ENCODE measurements around the gene TENM3.

Gene TENM3

DNA sequence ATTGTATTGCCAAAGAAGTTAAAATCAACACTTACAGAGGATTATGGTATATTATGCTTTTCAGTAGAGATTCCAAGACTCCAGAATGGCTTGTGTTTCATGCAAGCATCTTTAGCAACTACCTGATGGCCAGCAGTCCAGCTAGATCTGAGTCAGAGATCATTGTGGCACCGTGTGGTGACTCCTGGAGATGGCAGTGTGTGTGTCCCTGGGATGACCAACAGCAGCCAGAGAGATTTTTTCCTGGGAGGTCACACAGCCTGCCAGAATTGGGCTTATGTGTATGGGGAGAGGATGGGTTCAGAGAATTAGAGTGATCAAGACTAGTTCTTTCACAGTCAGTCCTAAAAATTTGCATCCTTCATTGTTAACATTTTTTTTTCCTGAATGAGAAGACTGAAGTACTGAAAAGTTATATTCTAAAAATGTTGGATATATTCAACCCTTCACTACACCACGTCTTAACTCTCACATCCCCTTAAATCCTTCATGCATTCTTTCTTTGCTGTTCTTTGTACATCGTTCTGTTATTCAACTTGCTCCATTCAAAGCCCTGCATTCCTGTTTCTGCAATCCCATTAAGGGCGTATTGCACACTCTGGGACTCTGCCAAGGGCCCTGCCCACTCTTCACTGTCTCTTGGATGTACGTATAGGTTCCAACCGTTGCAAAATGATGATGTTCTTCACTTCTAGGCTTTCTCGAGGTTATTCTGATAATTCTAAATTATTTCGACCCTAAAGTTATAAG lies 12.4 kb downstream of the TENM3 start:
- no peak for DNase-seq

DNA sequence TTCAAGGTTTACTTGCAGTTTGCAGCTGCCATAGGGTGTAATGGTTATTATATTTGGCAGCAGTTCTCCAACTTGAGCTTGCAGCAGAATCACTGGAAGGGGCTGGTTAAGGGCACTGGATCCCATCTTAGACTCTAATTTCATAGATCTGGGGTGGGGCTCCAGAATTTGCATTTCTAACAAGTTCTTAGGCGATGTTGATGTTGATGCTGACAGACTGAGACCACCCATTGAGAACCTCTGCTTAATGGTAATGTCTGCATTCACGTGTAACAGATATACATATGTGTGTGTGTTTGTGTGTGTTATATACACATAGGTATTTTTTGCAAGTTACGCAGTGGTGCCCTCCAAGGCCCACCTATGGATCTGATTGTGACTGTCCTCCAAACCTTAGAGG lies 13.8 kb downstream of the TENM3 start:
- no peak for DNase-seq

DNA sequence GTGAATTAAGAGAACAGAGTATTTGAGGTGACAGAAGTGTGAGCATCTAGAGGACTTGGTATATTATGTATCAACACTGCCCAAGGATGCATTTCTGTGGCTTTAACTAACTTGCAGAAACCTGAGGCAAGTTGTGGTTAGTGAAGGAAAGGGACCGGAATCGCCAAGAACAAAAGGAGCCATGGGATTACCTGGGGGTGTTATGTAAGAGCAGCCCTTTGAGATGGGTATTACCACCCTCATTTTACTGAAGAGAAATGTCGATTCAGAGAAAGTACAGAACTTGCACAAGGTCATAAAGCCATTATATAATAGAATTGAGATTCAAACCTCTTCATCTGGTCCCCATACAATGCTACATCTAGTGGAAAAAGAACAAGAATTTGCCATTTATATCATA lies 14.3 kb downstream of the TENM3 start:
- no peak for DNase-seq

DNA sequence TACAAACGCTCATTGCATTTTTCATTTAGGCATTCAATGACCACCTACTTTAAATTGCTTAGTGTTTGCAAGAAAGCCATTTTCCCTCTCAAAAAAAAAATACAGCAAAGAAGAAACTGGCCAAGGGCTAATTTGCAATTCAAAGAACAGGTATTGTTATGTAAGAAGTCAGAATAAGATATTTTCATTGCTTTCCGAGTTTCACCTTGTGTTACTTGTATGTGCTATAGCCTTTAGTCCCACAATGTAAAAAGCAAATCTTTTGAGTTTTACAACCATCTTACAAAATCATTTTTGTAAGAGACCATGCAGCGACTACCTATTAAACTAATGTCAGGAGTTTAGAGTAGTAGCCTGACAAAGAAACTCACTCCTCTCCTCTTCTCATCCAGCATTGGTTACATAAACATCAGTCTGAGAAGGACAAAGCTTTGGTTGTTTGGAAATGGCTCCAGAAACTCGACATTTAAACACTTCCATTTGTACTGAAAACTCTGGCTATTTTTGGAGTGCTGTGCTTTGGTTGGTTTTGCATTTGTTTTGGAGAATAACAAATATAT lies 15.3 kb downstream of the TENM3 start:
- DNase-seq, result no peak

DNA sequence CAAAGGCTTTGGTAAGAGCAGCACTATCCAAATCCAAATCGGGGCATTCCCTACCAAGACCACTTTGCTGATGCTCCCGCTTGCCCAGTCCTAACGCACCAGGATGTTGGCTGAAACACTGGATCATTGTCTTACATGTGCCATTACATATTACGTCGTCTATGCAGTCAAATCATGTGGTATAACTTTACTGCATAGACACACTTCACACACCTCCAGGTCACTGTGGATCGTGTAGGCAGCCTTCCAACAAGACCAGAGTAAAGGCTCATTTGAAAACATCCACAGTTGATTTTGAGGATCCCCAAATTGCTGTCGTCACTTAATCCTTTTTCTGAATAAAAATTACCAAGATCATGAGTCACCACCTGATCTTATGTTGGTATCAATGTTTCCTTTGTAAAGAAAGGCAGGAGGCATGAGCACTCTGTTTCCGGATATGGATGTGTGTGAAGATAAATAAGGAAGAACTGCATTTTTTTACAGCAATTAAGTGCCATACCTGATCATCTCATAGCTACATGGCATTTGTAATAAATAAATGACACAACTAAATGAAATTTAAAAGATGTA lies 18.5 kb downstream of the TENM3 start:
- no peak for DNase-seq

DNA sequence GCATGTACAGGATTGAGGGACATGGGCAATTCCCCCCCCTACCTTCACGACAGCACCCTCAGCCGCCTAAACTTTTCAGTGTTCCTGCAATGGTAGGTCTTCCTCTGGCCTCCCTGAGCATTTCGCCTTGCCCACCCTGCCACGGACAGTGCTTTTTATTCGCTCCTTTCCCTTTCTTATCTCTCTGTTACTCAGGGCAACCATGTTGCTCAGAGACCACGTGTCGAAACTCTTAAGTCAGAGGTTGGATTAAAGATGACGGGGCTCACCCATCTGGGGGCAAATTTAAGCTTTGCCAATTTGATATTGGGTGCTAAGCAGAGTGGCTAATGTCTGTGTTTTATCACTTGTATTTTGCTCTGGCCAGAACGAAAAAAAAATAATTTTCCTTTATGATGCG lies 20.4 kb downstream of the TENM3 start:
- no peak for DNase-seq

DNA sequence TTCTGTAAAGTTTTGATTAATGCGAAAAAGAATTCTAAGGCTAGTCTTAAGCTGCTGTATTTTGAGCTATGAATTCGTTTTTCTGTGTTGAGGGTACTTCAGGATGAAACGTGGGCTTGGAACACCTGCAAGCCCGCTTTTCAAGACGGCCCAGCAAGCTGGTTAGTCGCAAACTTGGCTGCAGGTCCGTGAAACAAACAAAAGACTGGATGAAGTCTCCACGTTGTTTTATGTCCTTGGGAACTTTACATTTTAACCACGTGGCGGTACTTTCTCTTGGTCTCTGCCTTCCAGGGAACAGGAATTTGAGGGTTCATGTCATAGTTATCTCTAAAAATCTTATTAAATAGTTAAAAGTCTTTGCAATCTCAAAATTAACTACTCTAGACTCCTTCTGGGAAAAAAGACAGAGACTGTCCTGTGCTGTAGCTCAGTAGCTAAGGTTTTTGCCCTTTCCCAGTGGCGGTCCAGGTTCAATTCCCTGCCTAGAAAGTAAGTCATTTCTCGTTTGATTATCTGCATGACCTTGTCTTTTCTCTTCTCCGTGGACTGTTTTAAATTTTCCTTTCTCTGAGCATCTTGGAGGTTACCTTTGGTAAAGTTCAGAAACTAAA lies 21.0 kb downstream of the TENM3 start:
- no peak for DNase-seq

DNA sequence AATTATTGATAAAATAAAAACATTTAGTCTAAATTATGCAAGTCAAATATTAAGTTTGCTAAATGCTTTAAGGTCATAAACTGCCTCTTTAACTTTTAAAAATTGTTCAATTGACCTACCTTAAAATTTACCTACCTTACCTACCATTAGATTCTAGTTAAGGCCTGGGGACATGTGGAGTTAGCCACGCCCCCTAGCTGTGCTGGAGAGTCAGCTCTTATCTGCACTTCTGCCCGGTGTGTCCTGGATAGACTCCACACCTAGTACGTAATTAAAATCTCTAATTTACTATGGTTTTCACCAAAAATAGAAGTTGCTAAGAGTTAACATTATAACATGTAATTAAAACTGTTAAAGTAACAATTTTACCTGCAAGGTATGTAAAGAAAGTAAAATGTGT lies 22.7 kb downstream of the TENM3 start:
- no peak for DNase-seq

DNA sequence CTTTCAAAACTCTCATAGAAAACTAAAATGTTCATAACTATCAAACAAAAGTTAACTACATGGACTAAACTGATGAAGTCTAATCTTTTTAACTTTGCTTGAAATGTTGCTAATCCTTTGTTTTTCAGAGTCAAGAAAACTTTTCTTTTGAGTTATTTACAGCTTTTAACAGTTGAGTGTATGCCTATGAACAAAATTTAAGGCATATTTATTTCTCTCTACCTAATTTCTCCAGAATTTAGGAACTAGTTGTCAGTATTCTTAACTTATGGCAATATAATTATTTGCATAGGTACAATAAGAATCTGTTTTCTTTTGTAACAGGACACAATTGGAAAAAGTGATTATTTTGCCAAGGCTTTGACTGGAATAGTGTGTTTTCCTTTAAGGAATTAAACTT lies 23.8 kb downstream of the TENM3 start:
- no peak for DNase-seq

DNA sequence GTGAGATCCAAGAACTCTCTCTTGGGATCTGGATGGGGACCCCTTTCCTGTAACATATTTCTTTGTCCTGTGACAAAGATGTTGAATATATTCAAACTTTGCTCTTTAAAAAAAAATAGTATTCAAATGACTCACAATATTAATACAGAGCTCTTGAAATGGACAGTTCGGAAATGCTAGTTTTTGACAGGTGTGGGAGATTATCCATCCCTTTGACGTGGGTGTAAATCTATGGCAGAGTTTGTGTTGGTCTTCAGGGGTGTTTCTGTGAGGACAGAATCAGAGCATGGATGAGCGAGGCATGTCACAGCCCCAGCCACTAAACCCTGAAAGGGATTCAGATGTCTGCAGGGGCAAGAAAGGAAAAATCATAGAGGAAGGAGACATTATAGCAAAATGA lies 25.8 kb downstream of the TENM3 start:
- no peak for DNase-seq

DNA sequence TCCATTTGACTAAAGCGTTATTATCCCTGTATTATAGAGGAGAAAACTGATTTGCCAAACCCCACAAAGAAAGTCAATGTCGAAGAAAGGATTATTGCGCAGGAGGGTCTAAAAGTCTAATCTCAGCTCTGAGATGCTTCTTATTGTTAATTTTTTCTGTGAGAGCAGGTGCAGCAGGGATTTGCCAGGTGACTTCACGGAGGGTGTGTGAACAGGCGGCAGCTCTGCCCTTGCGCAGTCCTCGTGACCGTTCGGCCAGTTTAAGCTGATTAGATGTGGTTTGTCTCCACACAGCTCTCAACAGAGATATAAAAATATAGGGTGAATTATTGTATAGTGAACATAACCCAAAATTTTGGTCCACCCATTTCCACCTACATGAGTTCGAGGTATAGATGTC lies 28.5 kb downstream of the TENM3 start:
- no peak for DNase-seq

DNA sequence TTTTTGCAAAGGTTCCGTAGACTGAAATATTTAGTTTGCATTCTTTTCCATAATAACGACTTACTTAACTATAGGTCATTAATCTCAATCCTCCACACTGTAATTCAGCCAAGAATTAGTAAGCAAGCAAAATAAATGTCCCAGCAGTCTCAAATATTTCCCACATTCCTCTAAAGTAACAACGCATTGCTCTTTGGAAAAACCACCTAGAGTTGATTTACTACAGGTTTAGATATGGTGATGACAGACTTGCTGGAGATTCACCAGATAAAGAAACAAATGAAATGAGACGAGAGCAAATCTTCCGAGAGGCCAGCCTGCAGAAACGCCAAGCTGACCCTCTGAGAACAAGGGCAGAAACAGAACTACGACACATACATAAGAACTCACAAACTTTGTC lies 28.9 kb downstream of the TENM3 start:
- DNase-seq, result no peak

DNA sequence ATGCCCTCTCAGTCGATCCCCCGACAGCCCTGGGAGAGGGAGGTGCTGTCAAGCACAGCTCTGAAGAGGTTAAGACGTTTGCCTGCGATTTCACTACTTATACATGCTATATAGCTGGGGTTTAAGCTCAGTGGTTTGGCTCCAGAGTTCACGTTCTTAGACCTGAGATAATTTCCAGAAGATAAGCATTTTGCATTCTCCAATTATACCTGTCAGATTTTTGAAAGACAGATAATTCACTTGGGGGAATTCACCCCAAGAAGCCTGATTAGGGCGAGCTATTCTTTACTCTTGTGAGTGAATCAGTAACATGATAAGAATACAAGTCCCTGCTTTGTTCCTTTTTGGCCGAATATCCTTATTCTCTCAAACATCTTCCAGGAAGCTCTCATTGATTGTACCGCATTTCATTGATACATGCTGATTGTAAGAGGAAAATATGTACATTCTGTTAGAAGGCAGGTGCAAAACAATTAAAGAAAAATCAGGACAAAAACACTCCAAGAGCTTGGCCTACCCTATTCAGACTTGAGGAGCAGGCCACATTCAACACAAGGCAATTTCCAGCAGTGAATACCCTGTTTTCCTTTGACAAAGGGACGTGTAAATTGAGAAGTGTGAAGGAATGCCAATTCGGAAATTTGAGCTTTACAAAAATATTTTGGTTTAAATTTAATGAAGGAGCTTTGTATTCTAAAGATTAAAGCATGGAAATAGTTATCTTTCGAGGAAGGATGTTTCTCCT lies 30.2 kb downstream of the TENM3 start:
- DNase-seq, result no peak

DNA sequence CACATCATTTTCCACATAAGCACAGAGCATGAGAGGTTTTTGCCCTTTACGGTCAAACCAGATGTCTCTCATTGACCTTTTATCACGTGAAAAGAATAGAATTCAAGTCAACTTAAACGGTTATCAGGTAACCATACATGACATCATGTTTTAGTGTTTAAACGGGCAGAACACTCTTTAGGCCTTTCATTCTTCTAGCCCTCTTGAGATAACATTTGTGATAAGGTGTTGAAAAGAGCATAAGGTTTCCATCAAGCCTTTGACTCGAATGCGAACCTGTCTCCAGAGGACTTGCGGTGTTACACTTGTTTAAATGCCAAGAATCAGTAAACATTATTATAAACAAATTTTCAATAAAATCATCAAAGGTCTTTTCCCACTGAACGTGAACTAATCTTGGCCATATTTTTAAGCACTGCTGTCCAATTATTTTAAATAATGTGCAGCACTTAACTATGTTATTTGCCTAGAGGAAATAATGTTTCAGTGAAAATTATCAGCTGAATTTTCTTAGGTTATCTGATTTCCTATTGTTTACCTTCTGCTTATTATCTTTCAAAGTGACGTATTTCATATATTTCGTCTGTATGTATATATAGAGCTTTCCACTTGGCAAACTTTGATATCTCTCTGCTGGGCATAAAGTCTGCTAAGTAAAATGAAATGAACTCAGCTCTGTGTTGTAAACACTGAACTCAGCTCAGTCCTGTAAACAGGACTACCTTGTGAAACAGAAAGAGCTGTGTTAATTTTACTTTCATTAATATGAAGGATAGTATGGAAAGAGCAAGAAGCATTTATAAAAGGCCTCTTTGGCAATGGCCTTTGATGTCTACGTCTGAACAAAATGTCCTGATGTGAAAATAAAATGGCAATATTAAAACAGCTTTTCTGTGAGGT lies 33.3 kb downstream of the TENM3 start:
- DNase-seq, result no peak

DNA sequence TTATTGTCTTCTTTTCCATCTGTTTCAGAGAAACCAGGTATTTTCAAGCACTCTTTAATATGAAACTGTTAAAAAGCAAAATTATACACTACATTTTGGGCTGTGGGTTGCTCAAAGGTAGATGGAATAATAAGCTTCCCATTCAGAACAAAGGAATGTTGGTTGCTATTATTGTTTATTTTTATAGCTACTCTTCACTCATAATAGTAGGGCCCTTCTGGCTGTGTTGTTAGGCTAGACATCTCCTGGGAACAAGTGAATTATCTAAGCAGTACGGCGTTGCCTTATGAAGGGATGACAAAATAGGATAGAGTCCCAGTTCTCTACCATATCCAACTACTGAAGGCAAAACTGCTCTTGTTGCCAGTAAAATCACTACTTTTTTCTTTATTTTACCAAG lies 34.2 kb downstream of the TENM3 start:
- DNase-seq, result no peak

DNA sequence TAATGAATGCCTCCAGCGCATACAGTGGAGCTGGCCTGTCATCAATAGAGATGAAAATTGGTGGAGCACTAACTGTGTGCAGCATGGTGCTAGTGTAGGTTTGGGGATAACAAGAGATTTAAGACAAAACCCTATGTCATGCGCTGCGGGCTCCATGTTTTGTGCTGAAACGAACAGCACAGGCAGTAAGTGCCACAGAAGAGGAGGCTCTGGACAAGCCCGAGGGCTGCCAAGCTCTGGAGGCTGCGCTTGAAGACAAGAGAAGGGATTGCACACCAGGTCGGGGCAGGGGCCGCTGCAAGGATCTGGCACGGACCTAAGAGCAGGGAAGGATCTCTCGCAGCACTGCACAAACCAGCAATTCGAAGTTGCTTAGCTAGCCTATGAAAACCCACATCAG lies 35.5 kb downstream of the TENM3 start:
- DNase-seq, result no peak

DNA sequence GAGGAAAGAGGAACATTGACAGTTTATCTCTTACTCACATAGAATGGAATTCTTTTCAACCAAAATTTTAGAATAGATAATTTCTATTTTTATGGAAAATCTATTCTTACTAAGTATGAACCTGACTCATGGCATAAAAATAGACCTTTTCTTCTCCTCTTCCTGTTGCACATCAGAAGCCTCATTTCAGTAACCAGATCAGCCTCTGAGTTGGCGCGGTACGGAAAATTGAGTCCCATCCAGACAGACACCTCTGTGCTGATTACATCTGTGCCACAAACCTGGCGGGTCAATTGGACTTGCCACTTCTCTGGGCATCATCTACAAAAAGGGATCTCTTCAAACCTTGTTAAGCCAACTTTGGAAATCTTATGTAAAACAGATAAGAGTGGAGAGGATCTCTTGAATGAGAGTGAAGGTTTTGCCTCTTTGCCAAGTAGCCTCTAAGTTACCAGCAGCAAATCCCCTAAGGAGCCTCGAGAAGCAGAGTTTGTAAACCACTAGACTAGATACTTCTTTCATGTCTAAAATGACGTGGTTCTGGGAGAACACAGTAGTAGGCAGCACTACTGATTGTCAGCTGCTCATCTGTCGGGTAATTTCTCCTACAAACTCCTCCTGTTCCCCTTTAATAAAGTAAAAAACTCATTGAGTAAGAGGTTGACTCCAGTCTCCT lies 37.4 kb downstream of the TENM3 start:
- no peak for DNase-seq

DNA sequence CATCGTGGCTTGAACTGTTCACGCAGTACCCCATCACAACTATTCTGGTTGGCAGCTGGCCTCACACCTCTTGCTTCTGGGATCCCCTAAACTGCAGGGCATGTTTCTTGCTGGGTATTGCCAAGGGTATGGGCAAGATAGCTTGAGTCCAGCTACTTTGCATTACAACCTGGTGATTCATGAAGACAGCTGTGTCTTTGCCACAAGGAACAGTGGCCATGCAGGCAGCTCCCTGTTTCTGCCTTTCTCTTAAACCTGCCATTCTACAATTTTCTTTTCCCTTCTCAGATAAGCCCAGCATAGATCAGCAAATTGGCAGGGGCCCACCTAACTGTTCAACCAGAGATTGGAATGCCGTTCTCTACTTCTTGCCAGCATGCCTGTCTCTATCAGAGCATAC lies 42.8 kb downstream of the TENM3 start:
- no peak for DNase-seq

DNA sequence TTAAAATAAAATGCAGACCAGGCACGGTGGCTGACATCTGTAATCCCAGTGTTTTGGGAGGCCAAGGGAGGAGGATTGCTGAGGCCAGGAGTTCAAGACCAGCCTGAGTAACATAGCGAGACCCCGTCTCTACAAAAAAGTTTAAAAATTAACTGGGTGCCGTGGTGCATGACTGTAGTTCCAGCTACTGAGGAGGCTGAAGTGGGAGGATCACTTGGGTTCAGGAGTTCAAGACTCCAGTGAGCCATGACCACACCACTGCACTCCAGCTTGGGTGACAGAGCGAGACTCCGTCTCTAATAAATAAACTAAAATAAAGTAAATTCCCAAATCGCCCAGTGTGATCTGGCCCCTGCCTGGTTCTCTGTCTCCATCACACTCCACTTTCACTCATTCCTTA lies 43.7 kb downstream of the TENM3 start:
- DNase-seq, result no peak

DNA sequence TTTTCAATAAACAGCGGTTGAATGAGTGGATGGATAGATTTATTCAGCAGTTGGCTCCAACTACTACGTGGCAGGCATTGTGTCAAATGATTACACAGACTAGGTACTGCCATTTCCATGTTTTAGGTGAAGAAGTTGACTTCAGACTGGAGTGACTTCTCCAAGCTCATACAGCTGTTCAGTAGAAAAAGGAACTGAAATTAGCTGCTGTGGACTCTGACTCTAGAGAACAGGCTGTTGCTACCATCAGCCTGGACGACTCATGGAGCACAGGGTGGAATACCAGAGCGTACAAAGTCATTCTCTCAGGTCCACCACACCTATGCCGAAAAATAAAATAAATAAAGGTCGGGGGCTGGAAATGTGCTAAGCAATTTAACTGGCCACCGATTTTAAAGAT lies 45.3 kb downstream of the TENM3 start:
- DNase-seq, result no peak

DNA sequence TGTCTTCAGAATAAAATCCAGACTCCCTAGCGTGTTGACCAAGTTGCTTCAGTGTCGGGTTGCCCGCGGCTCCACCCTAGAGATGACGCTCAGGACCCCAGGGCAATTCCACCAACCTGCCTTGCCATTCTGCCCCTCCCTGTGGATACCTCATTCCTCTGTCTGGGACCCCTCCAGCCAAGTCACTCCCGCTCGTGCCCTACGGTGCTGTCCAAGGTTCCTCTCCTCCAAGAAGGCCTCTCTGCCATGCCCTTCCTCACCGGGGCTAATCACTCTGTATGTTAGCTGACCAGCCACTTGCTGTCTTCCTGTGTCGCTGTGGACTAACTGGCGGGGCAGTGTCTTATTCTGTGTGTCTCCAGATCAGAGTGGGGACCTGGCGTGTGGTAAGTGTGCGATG lies 46.6 kb downstream of the TENM3 start:
- no peak for DNase-seq

DNA sequence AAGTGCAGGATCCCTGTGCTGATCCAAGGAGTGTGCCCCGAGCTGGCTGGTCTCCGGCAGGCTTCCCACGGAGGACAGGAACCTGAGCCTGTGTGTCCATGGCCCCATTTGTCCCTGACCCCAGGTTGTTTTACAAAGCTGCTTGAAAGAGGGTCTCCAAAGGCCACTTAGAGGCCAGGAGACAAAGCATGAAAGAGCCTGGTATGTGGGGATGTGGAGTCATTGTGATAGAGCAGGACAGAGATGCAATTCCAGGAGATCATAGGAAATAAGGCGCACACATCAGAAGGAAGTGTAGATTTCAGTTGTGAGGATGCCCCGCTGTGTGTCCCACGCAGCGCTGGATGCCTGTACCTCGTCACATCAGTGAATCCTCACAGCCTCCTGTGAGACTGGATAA lies 48.0 kb downstream of the TENM3 start:
- DNase-seq, result no peak
